ENCODE data around the gene SAMSN1.

- TF ChIP-seq POLR2A (IDR thresholded peaks at IDR 0.05) (no peak), CTCF (IDR thresholded peaks at IDR 0.05) (no peak)
Measured at GRCh38 chr21:14500873-14501272, 45.2 kb downstream of the SAMSN1 start.
